DMS 273 (cell line): ENCODE data around the gene EFCAB6.
A peak's percentile ranks its signal among the peaks of the same experiment; 100 is the strongest.

ENCODE experiments used
- DNase-seq: peaks from one replicate; lab custom pipeline; 2025; ENCODE audit not compliant: unreplicated experiment; lab: John Stamatoyannopoulos, UW

The EFCAB6 gene, protein sequence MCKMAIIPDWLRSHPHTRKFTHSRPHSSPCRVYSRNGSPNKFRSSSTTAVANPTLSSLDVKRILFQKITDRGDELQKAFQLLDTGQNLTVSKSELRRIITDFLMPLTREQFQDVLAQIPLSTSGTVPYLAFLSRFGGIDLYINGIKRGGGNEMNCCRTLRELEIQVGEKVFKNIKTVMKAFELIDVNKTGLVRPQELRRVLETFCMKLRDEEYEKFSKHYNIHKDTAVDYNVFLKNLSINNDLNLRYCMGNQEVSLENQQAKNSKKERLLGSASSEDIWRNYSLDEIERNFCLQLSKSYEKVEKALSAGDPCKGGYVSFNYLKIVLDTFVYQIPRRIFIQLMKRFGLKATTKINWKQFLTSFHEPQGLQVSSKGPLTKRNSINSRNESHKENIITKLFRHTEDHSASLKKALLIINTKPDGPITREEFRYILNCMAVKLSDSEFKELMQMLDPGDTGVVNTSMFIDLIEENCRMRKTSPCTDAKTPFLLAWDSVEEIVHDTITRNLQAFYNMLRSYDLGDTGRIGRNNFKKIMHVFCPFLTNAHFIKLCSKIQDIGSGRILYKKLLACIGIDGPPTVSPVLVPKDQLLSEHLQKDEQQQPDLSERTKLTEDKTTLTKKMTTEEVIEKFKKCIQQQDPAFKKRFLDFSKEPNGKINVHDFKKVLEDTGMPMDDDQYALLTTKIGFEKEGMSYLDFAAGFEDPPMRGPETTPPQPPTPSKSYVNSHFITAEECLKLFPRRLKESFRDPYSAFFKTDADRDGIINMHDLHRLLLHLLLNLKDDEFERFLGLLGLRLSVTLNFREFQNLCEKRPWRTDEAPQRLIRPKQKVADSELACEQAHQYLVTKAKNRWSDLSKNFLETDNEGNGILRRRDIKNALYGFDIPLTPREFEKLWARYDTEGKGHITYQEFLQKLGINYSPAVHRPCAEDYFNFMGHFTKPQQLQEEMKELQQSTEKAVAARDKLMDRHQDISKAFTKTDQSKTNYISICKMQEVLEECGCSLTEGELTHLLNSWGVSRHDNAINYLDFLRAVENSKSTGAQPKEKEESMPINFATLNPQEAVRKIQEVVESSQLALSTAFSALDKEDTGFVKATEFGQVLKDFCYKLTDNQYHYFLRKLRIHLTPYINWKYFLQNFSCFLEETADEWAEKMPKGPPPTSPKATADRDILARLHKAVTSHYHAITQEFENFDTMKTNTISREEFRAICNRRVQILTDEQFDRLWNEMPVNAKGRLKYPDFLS (N-terminal part only)

DNA sequence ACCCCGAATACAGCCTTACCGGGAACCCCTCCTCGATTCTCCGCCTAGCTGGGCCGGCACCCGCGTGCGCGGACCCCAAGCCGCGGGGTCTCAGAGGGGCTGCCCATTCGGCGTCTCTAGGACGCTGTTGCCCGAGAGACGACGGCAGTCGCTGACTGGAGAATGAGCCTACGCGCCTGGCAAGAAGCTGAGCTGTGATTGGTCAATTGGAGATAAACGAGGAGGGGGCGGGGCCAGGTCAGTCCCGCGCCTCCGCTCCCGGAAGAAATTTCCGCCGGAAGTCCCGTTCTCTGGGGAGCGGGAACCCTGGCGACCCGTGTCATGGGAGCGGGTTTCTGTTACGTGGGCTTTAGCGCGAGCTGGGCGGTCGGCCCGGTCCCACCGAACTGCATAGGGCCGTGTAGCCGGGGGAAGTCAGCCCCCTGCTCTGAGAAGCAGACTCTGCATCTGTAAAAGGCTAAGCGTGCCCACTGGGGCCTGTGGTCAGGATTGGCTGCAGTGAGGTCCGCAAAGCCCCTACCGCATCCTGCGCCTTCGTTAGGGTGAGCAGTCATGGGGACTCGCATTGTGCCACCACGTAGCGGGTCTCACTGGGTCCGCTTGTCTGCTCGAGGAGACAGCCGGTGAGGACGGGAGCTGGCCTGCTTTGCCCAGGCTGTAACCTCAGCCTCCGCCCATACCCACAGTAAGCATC is at the start of gene EFCAB6:
EFCAB6 (minus strand) TSS at position 157 of the 694 bp plus-strand sequence. CDS start 29,987 bp downstream, outside the sequence.
- DNase-seq, result peak; percentile 96

DNA sequence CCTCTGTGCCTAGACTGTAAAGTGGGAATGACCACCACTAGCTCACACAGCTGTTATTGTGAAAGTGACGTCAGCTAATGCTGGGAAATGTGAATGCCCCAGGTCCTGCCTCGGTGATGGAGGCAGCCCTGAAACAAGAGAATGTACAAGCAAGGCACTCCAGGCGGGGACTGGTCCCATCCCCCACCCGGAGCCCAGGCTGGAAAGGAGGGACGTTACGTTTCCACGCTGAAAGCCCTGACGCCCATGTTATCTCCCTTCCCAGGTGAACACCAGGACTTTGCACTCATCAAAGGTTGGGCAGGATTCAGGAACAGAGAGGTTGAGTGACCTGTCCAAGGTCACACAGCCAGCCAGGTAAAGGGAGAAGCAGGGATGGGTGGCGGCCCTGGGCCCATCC is 49.4 kb upstream of the EFCAB6 start:
- DNase-seq, result peak; percentile 29

DNA sequence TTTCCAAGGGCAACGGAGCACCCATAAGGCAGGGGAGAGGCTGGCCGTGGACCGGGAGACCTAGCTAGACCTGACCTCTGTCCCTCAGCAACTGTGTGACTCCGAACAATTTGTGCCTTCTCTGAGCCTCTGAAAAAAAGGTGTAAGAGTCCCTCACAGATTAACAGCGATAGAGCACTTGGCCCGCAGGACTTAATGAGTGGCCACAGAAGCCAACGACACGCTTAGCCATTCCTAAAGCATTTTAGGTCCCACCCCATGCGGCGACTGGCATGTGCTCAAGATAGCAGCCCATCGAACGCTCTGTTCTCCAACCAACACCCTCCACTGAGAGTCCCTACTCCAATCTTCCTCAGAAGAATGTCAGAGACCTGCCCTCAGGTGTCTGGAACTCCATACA is 48.7 kb upstream of the EFCAB6 start:
- peak; percentile 26 for DNase-seq

DNA sequence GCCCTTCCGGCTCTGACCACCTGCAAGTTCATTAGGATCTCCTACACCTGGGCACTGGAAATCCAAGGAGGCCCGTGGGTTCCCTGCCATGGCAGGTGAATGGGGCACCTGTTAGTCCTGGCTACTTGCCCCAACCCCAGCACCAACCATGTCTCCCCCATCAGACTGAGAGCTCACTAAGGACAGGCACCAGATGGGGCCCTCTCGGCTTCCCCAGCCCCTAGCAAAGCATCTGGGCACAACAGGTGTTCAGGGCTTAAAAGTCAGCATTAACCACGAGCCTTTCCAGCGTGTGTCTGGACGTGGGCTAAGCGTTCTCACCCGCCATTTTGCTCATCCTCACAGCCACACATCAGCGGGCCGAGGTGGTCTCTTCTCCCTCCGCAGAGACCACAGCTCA is 48.0 kb upstream of the EFCAB6 start:
- DNase-seq, result peak; percentile 92

DNA sequence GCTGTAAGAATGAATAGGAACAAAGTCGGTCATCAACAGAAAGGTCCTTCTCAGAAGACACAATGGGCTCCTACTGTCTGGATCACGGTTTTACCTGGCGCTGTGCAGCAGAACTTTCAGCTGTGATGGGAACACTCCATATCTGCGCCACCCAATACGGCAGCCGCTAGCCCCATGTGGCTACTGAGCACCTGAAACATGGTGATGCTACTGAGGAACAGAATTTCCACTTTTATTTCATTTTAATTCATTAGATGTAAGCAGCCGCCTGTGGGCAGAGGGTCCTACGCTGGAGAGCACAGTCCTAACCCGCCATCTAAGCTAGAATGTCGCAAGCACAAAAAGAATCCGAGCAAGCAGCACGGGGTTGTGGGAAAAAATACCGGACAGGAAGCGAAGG is 47.5 kb upstream of the EFCAB6 start:
- no peak for DNase-seq

DNA sequence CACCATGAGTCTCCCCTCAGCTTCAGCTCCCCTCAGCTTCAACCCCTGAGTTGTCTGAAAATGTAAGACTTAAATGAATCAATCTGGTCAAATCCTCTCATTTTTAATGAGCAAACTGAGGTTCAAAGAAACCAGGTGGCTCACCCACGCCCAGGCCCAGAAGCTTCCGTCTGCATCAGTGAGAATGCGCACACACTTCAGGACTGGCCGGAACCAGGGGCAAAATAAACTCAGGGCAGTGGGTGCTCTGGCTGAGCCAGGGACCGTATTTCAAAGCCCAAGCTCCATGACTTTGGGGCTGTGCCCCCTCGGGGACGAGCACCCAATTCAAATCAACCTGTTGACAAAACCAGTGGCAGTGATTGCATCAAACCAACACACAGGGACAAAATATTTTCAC is 47.1 kb upstream of the EFCAB6 start:
- DNase-seq, result no peak

DNA sequence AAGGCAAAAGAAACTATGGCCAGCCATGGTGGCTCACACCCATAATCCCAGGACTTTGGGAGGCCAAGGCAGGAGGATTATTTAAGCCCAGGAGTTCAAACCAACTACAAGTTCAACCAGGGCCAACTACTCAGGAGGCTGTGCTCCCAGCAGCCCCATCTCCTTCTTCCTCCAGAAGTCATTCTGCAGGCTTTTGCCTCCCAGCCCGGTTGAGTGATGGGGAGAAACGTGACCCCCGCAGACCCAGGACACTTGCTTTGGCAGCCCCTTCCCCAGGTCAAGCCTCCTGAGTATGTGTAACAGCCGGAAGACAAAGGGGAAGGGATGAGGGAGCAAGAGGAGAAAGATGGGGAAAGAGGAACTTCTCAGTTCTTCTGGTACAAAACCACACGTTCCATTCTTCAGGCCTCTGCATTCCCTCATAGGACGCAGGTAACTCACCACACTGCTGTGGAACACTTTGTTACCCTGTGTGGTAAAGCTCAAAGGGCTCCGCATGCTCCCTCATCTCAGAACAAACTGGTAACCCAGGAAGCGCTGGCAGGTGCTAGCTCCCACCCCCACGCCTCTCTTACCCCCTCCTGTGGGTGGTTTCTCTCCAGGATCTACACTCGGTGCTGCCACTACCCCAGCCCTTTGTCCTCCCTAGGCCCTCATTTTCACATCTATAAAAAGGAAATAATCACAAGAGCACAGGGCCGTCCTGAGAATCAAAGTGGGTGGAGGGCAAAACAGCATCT is 46.2 kb upstream of the EFCAB6 start:
- no peak for DNase-seq

DNA sequence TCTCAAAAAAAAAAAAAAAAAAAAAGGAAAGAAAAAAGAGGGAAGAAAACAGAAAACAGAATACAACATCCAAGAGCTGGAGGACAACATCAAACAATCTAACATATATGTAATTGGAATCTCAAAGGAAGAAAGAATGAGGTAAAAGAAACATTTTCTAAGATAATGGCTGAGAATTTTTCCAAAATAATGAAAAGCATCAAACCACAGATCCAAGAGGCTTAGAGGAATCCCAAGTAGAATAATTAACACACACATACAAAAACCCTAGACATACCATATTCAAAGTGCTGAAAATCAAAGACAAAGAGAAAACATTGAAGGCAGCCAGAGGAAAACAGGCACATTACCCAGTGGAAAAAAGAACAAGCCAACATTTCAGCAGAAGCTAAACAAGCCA is 45.3 kb upstream of the EFCAB6 start:
- DNase-seq, result no peak

DNA sequence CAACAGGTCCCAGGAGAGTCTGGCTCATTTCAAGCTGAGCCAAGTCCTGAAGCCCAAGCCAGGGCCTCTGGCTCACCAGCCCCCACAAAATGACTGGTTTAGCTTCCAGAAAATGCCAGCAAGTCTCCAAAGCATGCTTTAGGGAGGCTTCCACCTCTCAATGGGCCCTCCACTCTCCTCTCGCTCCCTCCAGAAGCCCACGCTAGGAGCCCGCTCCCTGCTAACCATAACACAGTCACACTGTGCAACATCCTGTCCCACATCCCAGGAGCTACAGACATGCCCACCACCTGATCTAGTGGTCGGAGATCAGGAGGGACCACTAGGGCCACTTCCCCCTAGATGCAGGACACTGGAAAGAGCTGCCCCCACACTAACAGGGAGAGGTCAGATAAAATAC is 43.3 kb upstream of the EFCAB6 start:
- DNase-seq, result no peak

DNA sequence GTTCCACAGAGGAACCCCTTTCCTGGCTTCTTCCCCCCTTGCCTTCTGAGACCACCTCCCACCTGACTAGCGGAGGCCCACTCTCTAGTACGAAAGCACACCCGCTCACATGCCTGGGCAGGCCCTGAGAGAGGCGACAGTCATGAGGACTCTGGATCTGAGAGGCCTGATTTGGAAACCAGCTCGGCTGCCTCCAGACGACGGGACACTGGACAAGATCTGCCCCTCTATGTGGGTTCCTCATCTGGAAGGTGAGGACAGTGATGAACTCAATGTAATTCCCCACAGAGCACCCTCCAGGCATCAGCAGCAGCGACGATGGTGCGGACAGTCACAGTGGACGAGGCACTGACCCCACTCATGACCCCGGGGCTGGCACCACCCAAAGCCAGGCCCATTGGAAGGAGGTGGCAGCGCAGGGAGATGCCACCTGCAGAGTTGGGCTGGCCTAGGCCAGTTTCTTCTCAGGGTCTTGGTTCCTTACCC is 42.7 kb upstream of the EFCAB6 start:
- no peak for DNase-seq

DNA sequence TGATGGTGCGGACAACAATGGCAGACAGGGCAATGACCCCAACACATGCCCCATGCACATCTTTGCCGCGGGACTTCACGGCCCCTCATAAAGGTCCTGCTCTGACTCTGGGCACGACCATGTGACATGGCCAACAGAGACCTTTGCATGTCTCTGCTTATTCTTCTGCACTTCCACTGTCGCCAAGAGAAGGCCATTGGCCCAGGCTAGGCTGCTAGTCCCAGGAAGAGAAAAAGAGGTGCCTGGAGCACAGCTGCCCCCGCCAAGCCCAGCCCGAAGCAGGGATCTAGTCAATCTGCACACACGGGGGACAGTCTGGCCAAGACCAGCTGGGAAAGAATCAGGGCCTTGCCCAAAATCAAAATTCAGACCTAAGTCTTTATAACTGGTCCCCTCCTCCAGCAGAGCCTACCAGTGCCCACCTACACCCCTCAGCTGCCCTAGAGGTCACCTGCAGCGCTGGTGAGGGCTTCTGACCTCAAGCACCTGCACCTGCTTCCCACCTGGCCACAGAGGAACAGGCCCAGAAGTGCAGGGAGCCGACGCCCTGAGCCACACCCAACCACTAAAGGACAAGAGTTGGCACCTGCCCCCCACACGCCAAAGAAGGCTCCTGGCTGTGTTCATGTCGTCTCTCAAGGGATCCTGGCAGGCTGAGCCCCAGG is 42.1 kb upstream of the EFCAB6 start:
- DNase-seq, result no peak

DNA sequence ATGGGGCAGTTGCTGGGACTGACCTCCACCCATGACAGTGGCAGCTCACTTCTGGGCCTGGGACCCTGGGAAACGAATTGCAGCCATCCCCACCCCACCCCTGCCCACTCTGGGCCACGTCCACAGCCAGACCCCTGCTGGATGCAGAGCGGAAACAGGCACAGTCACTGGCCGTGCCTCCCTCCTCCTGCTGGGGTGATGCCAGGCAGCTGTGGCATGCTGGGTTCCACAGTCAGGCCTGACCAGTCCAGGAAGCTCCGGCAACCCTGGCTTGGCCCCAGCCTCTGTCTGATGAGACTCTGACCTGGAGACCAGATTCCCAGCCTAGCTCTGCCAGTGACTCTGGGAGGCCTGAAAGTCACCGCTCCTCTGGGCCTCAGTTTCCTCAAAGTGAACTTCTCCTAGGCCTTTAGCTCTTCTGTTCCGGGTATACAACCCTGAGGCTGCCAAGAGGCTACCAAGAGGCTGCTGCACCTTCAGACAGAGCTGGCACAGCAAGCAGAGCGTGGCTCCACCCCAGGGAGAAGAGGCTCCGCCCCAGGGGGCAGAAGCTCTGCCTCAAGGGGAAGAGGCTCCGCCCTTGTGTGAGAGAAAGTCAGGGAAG is 41.3 kb upstream of the EFCAB6 start:
- DNase-seq, result no peak

DNA sequence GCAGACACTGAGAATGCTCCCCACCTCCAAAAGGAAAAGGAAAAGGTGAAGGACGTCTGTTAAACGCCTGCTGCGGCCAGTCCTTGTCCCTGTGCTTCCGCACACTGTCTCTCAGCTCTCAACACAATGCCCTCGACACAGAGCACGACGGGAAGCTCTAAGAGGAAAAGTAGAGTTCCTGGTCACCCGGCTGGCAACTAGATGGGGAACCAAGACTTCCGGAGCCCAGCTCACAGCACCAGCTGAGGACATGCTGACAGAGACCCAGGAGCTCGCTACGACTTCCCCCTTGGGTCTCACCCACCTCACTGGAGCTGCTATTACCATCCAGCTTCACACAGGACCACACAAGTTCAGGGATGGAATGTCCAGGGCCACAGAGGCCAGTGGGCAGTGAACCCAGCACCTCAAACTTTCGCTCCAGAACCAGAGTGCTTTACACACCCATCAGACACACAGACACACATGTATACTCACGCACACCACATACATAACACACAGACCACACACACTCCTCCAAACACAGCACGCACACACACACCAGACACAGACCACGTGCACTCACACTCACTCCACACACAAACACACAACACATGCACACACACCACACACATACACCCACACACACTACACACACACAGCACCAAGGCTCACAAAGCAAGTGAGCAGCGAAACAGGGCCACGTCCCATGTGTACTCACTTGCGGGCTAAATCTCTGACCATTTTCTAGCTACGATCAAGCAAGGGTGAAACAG is 40.6 kb upstream of the EFCAB6 start:
- no peak for DNase-seq

DNA sequence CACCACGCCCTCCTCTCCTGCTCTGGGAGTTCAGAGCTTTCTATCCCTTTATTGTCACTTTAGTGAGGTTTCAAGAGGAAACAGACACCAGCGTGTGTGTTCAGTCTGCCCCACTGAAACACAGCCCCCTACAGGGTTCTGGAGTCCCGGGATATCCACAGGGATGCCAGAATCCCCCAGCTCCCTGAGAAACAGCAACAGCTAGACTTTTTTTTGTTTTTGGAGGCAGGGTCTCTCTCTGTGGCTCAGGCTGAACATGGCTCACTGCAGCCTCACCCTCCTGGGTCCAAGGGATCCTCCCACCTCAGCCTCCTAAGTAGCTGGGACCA is 39.8 kb upstream of the EFCAB6 start:
- DNase-seq, result no peak

DNA sequence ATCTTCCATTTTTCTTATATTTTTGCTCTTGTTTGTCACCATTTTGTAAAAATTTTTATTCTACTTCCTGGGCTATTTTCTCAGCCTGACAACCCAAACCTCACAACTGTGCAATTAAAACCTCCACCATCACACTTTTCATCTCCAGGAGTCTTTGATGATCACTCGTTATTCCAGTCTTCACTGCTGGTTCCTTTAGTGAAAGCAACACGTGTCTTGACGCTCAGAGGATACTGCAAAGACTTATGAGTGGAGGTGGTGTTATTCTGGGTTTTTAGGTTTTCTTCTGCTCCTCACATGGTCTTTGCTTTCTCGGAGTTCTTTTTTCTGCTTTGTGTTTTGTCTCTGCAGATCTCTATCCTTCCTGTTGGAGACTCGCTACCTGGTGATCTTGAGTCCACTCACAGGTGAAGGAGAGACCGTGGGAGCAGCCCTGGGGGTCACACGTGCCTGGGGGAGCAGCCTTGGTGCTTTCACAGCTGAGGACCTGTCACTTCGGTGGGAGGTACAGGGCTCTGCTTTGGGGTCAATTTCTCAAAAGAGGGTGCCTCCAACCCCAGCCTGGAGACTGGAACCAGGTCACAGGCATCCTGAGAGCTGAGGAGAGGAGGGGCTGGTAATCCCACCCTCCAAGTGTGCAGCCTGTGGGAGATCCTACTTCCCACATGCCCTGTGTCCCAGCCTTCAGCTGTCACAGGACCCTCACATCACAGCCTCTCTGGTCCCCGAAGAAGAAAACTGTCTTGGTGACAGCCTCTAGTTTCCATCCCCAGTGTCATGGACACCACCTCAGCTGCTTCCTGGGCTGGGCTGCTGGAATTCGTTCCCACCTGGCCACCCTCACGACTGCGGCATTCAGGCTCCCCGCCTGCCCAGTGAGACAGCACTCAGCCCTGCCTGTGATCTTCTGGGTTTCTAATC is 39.2 kb upstream of the EFCAB6 start:
- no peak for DNase-seq

DNA sequence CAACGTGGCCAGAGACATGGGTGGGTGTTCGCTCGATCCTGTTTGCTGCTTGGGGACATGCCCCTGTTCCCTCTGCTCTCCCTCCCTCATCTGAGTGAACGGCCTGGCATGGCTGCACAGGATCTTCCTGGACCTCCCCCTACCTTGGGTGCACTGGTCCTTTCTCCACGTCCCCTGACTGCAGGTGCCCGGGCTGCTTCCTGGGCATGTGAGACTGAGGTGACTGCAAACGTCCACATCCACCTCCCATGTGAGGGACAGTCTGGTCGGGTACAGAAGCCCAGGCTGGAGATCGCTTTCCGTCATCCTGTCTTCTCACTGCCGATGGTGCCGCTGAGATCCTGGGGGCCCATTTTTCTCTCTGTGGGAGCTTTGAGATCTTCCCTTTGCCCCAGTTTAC is 38.4 kb upstream of the EFCAB6 start:
- no peak for DNase-seq

DNA sequence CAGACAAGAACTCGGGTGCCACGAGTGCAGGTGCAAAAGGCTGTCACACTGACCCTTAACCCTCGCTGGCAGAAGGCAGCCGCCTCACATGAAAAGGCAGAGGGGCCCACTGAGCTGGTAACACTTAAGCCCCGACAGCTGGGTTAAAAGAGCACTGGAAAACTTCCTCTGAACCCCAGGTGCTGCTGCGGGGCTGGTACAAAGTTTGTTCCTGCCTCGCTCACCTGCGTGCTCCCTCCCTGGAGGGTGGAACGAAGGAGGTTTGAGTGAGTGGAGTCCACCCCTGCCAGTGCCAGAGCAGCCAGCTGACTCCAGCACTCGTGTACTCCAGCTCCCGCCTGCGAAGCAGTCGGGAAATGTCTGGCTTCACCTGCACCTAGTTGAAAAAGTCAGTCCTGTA is 37.6 kb upstream of the EFCAB6 start:
- no peak for DNase-seq
